Aorta (tissue), 5 donors: Measurements from ENCODE around the gene ATP8B1. TPM values are rescaled to one million over a fixed set of nuclear protein-coding genes. Genes with fewer than 3 reads are reported as not detected.
A peak's percentile ranks its signal among the peaks of the same experiment; 100 is the strongest.

ENCODE experiments used
- ATAC-seq: fragments of 200-7000 bp; cut with Tn5 transposase; one replicate; pipeline ENCODE4 v1.9.1; 2022; ENCODE audit warnings: moderate library complexity; ENCODE audit not compliant: low FRiP score
- DNase-seq, 2 donors: peaks; one replicate each; pipeline ENCODE4 v3.0.0-alpha.2; 2020
- H3K27ac ChIP-seq, 2 donors: one replicate each; pipeline ENCODE4 v1.5.1; 2013; ENCODE audit warnings: low read length in 2 of 2, mild to moderate bottlenecking in 2 of 2, moderate library complexity in 2 of 2, control low read depth in 1 of 2, inconsistent platforms in 1 of 2, low read depth in 1 of 2
- H3K27me3 ChIP-seq, 2 donors: one replicate each; pipeline ENCODE4 v1.6.1; 2013; ENCODE audit warnings: control low read depth in 1 of 2, low read length in 1 of 2, mild to moderate bottlenecking in 1 of 2, moderate library complexity in 1 of 2; ENCODE audit not compliant: insufficient read depth in 2 of 2, control insufficient read depth in 1 of 2
- H3K36me3 ChIP-seq, 2 donors: one replicate each; pipeline ENCODE4 v1.6.1; 2013; ENCODE audit warnings: control low read depth in 1 of 2, low read length in 1 of 2, mild to moderate bottlenecking in 1 of 2; ENCODE audit not compliant: insufficient read depth in 2 of 2, control insufficient read depth in 1 of 2
- H3K4me1 ChIP-seq, 2 donors: one replicate each; pipeline ENCODE4 v1.6.1; 2013; ENCODE audit warnings: low read length in 2 of 2, control low read depth in 1 of 2, mild to moderate bottlenecking in 1 of 2, moderate library complexity in 1 of 2; ENCODE audit not compliant: insufficient read depth in 2 of 2, control insufficient read depth in 1 of 2
- H3K4me3 ChIP-seq, 2 donors: one replicate each; pipeline ENCODE4 v1.5.1; 2013; ENCODE audit warnings: low read length in 2 of 2, control low read depth in 1 of 2, mild to moderate bottlenecking in 1 of 2
- H3K9me3 ChIP-seq: one replicate; pipeline ENCODE4 v1.6.1; 2013; ENCODE audit warnings: mild to moderate bottlenecking, low read length; ENCODE audit not compliant: control insufficient read depth
- WGBS, 2 donors: extraction: QIAGEN DNeasy Blood & Tissue Kit; methylation state at CpG; one replicate each; pipeline ENCODE4 v1.1.7; 2013; 5-methylcytosine and 5-hydroxymethylcytosine counted together
- intact Hi-C, 2 donors: fragments of 100-400 bp; cut with DNase I; formaldehyde crosslinking; loops; one replicate each; pipeline versions ENCODE4 v1.14.2 to v1.15.0; 2022
- polyA plus RNA-seq, 2 donors: library from polyadenylated mRNA; stranded (reverse); fragments of 200-250 nt; gene quantifications; one replicate each; pipeline ENCODE4 v1.2.3, GENCODE V29; 2013
- total RNA-seq, 2 donors: library from RNA; stranded (reverse); fragmentation: NEBNext Ultra II Directional; extraction: Animal tissue kit (Norgen Biotek cat#: 25700); gene quantifications; one replicate each; pipeline ENCODE4 v1.2.1, GENCODE V29; 2021
- donor health status: healthy with polysubstance abuse.
- donor health status: Bipolar disorder and iron deficiency.
- donor health status: DM: no; HTN: no; CAD: no.
- donor health status: DM: no; HTN: no; CAD: no.
- donor health status: DM: yes; HTN: yes; CAD: no.

Gene ATP8B1
- total and polyA plus RNA-seq, 4 donors = 11.6 to 101 (median 54.8) TPM

- WGBS, 2 donors = 0 to 1% methylated on average over 26 of the region's 26 CpGs
- Histone ChIP-seq H3K27me3 (no peaks in the 10 kb centered on the region), H3K9me3 (no peaks in the 10 kb centered on the region), H3K36me3 (no peaks in the 10 kb centered on the region), H3K4me3 (peak overlapping the region; percentile 57 to 83), H3K27ac (peak overlapping the region; percentile 81 to 85), H3K4me1 (peaks cover 0 to 2% of the 10 kb centered on the region in 2 donors)
- ATAC-seq (peak; percentile 26), DNase-seq (peak in 1 of 2 donors; percentile 84)
- intact Hi-C loops = loop anchor here in 1 of 2 donors (5.0 kb wide), 4 partner anchors 34 to 179 kb away; partner anchors contain the start of gene NARS1
Measured at GRCh38 chr18:57801761-57802212, 1.3 kb downstream of the ATP8B1 start.

DNA sequence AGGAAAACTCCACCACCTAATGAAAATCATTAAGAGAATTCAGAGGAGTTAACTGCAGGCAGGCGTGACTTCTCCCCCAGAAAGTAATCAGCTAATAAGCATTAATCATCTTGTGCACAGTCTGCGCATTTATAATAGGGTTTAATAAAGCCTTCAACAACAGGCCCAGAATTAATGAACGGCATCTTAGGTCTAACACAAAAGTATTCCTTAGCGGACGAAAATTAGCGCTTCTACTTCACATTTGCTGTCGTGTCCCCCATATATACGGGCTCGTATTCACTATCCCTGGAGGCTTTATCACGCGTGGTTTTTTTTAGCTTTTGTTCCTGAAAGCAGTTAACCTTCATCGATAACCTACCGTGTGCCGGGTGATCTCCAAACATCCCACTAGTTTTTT, 1.8 kb downstream of the ATP8B1 start:
- Histone ChIP-seq H3K36me3 (no peaks in the 10 kb centered on the region), H3K4me3 (peak overlapping the region; percentile 57 to 83), H3K27me3 (no peaks in the 10 kb centered on the region), H3K9me3 (no peaks in the 10 kb centered on the region), H3K27ac (peak overlapping the region; percentile 4 to 77), H3K4me1 (peaks cover 1 to 4% of the 10 kb centered on the region in 2 donors)
- 3 to 8% methylated on average over 14 of the region's 14 CpGs for WGBS, 2 donors
- DNase-seq (no peak), ATAC-seq (no peak)
- intact Hi-C loops = loop anchor here in 1 of 2 donors (5.0 kb wide), 4 partner anchors 34 to 179 kb away; partner anchors contain the start of gene NARS1

DNA sequence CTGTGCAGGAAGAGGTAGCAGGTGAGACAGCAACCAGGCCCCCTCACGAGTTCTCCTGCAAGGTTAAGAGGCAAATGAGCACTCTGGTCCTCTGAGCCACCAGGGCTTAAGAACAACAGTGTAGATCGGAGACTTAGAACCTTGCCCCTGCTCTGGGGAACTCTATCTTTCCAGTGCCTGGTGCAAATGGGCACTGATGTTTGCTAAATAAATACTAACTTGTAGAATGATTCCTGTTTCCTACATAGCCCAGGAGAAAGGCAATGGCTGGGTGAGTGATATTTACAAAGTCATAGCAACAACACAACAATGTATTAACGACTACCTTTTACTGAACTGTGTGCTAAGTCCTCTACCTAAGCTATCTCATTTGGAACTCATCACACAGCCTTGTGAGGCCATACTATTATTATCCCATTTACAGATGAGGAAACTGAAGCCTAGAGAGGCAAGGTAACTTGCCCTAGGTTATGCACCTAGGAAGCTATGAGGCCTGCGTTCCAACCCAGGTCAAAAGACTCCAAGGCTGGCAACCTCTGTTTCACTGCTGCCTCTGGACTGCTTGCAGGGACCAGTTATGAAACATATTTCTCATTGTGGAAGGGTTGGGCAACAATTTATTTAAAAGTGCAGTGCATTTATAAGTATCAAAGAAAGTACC, 4.3 kb downstream of the ATP8B1 start:
- intact Hi-C loops = no loop called here
- Histone ChIP-seq H3K4me3 (no peak overlapping the region), H3K4me1 (peaks cover 2 to 5% of the 10 kb centered on the region in 2 donors), H3K36me3 (no peaks in the 10 kb centered on the region), H3K27ac (peak overlapping the region in 1 of 2 donors; percentile 42), H3K9me3 (no peaks in the 10 kb centered on the region), H3K27me3 (no peaks in the 10 kb centered on the region)
- DNase-seq (no peak), ATAC-seq (no peak)
- 44 to 54% methylated on average over 4 of the region's 4 CpGs for WGBS, 2 donors

- DNase-seq (no peak), ATAC-seq (no peak)
- intact Hi-C loops = no loop called here
- Histone ChIP-seq H3K27me3 (no peaks in the 10 kb centered on the region), H3K36me3 (no peaks in the 10 kb centered on the region), H3K4me3 (no peak overlapping the region), H3K4me1 (peaks cover 7% of the 10 kb centered on the region in 2 donors), H3K27ac (no peak overlapping the region), H3K9me3 (no peaks in the 10 kb centered on the region)
- 73 to 76% methylated on average over 3 of the region's 3 CpGs for WGBS, 2 donors
Measured at GRCh38 chr18:57797209-57797651, 5.9 kb downstream of the ATP8B1 start.

GRCh38 chr18:57794951-57795728, 8.0 kb downstream of the ATP8B1 start:
- H3K27ac ChIP-seq = no peak overlapping the region
- H3K4me1 ChIP-seq = peaks cover 9 to 10% of the 10 kb centered on the region in 2 donors
- no peaks in the 10 kb centered on the region for H3K9me3 ChIP-seq
- no peaks in the 10 kb centered on the region for H3K36me3 ChIP-seq
- DNase-seq = no peak
- 92 to 98% methylated on average over 4 of the region's 4 CpGs for WGBS, 2 donors
- H3K4me3 ChIP-seq = no peak overlapping the region
- ATAC-seq = no peak
- intact Hi-C loops = loop anchor here in 1 of 2 donors (5.0 kb wide), 1 partner anchor 48 kb away; no protein-coding TSS in a partner anchor
- no peaks in the 10 kb centered on the region for H3K27me3 ChIP-seq

DNA sequence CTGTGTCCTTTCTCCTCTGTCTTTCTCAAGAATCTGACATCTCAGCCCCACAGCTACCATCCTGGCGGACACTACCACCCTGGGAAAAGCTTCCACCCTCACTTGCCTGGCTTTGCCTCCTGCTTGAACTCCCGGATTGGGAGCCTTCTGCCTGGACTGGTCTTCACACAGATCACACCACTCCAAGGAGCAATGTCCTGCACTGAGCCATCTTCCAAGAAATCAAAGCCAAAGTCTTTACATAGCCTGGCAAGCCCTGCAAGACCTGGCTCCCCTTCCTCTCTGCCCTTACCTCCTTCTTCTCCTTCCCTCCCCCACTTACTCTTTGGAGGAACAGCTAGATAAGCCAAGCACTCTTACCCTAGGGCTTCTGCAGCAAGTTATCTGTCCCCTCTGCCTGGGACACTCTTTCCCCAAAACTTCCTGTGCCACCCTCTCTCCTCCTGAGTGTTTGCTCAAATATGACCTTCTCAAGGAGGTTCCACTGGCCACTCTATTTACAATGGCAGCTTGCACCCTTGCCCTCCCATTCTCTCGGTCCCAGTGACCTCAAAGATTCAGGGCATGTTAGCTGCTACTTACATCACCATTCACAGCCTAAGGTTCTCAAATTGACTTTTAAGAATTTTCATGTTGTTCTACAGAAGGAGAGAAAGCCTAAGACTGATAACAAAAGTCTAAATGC, 9.7 kb downstream of the ATP8B1 start:
- peak; percentile 8 for ATAC-seq
- DNase-seq = no peak
- Histone ChIP-seq H3K27me3 (no peaks in the 10 kb centered on the region), H3K36me3 (no peaks in the 10 kb centered on the region), H3K27ac (peak overlapping the region; percentile 19 to 90), H3K4me3 (no peak overlapping the region), H3K9me3 (no peaks in the 10 kb centered on the region), H3K4me1 (peaks cover 9 to 10% of the 10 kb centered on the region in 2 donors)
- WGBS, 2 donors = 0 to 6% methylated on average over 3 of the region's 3 CpGs
- intact Hi-C loops = loop anchor here in 1 of 2 donors (5.0 kb wide), 1 partner anchor 46 kb away; no protein-coding TSS in a partner anchor

- Histone ChIP-seq H3K4me1 (peaks cover 9 to 10% of the 10 kb centered on the region in 2 donors), H3K27ac (peak overlapping the region; percentile 90 to 95), H3K4me3 (no peak overlapping the region), H3K36me3 (no peaks in the 10 kb centered on the region), H3K9me3 (no peaks in the 10 kb centered on the region), H3K27me3 (no peaks in the 10 kb centered on the region)
- DNase-seq (no peak), ATAC-seq (peak; percentile 62)
- WGBS, 2 donors = 2 to 5% methylated on average over 9 of the region's 9 CpGs
- intact Hi-C loops = loop anchor here in 1 of 2 donors (5.0 kb wide), 1 partner anchor 45 kb away; no protein-coding TSS in a partner anchor
Measured at GRCh38 chr18:57792631-57793301, 10.3 kb downstream of the ATP8B1 start.

- no peaks in the 10 kb centered on the region for H3K36me3 ChIP-seq
- ATAC-seq = no peak
- no peaks in the 10 kb centered on the region for H3K27me3 ChIP-seq
- H3K27ac ChIP-seq = peak overlapping the region; percentile 67 to 95
- H3K4me3 ChIP-seq = no peak overlapping the region
- H3K4me1 ChIP-seq = peaks cover 9% of the 10 kb centered on the region in 2 donors
- WGBS, 2 donors = 20 to 28% methylated on average over 2 of the region's 2 CpGs
- DNase-seq = no peak
- no peaks in the 10 kb centered on the region for H3K9me3 ChIP-seq
- intact Hi-C loops = loop anchor here in 1 of 2 donors (5.0 kb wide), 1 partner anchor 45 kb away; no protein-coding TSS in a partner anchor
Measured at GRCh38 chr18:57791911-57792310, 11.2 kb downstream of the ATP8B1 start.
